ENCODE data around the gene BRME1.
A peak's percentile ranks its signal among the peaks of the same experiment; 100 is the strongest.
"Not testable (repeated sequence)": the region's sequence is repeated elsewhere in the genome, so short reads cannot be mapped to it uniquely, and the experiment has no call there.

Gene BRME1

GRCh38 chr19:13859361-13859880, 46.5 kb downstream of the BRME1 start:
- Mint-ChIP-seq H3K27me3 (peaks cover 10% of the 10 kb centered on the region), H3K9me3 (no peaks in the 10 kb centered on the region), H3K27ac (no peak overlapping the region), H3K4me1 (ENCODE audit: low read depth) (peaks cover 37% of the 10 kb centered on the region), H3K4me3 (no peak overlapping the region), H3K36me3 (ENCODE audit: low read depth) (no peaks in the 10 kb centered on the region)
- DNase-seq, result no peak

- Mint-ChIP-seq H3K27me3 (no peaks in the 10 kb centered on the region), H3K4me1 (ENCODE audit: low read depth) (peaks cover 20% of the 10 kb centered on the region), H3K9me3 (no peaks in the 10 kb centered on the region), H3K4me3 (no peak overlapping the region), H3K36me3 (ENCODE audit: low read depth) (no peaks in the 10 kb centered on the region), H3K27ac (no peak overlapping the region)
- DNase-seq, result no peak
Measured at GRCh38 chr19:13856497-13856896, 49.4 kb downstream of the BRME1 start.

GRCh38 chr19:13852171-13852707, 53.7 kb downstream of the BRME1 start:
- H3K9me3 Mint-ChIP-seq; H3K27ac Mint-ChIP-seq; H3K4me3 Mint-ChIP-seq; H3K27me3 Mint-ChIP-seq; DNase-seq; H3K36me3 Mint-ChIP-seq (ENCODE audit: low read depth): not testable (repeated sequence)
- H3K4me1 Mint-ChIP-seq (ENCODE audit: low read depth), result peaks cover 26% of the 10 kb centered on the region

GRCh38 chr19:13851734-13852114, 54.2 kb downstream of the BRME1 start:
- peak overlapping the region; percentile 93 for H3K27ac Mint-ChIP-seq
- H3K9me3 Mint-ChIP-seq, DNase-seq: not testable (repeated sequence)

GRCh38 chr19:13850910-13851733, 54.8 kb downstream of the BRME1 start:
- peak overlapping the region; percentile 74 for H3K4me3 Mint-ChIP-seq
- no peaks in the 10 kb centered on the region for H3K27me3 Mint-ChIP-seq
- no peaks in the 10 kb centered on the region for H3K9me3 Mint-ChIP-seq
- DNase-seq, result peak; percentile 77
- peaks cover 34% of the 10 kb centered on the region for H3K4me1 Mint-ChIP-seq (ENCODE audit: low read depth)
- peak overlapping the region; percentile 93 for H3K27ac Mint-ChIP-seq
- H3K36me3 Mint-ChIP-seq (ENCODE audit: low read depth), result no peaks in the 10 kb centered on the region

More at GRCh38 chr19:13851734-13852114, 54.2 kb downstream of the BRME1 start:
- H3K27me3 Mint-ChIP-seq; H3K36me3 Mint-ChIP-seq (ENCODE audit: low read depth); H3K4me3 Mint-ChIP-seq: not testable (repeated sequence)
- peaks cover 28% of the 10 kb centered on the region for H3K4me1 Mint-ChIP-seq (ENCODE audit: low read depth)

- Mint-ChIP-seq H3K27ac (peak overlapping the region; percentile 93), H3K36me3 (ENCODE audit: low read depth) (no peaks in the 10 kb centered on the region), H3K4me1 (ENCODE audit: low read depth) (peaks cover 40% of the 10 kb centered on the region), H3K27me3 (no peaks in the 10 kb centered on the region), H3K4me3 (peak overlapping the region; percentile 74), H3K9me3 (no peaks in the 10 kb centered on the region)
- peak; percentile 82 for DNase-seq
Measured at GRCh38 chr19:13849991-13850909, 55.7 kb downstream of the BRME1 start.

- Mint-ChIP-seq H3K9me3 (no peaks in the 10 kb centered on the region), H3K27me3 (no peaks in the 10 kb centered on the region), H3K27ac (peak overlapping the region; percentile 47), H3K4me1 (ENCODE audit: low read depth) (peaks cover 53% of the 10 kb centered on the region), H3K36me3 (ENCODE audit: low read depth) (no peaks in the 10 kb centered on the region), H3K4me3 (no peak overlapping the region)
- DNase-seq, result no peak
Measured at GRCh38 chr19:13848798-13849676, 56.9 kb downstream of the BRME1 start.

GRCh38 chr19:13848340-13848677, 57.6 kb downstream of the BRME1 start:
- no peaks in the 10 kb centered on the region for H3K36me3 Mint-ChIP-seq (ENCODE audit: low read depth)
- no peak for DNase-seq
- peak overlapping the region; percentile 99 for H3K27ac Mint-ChIP-seq
- no peaks in the 10 kb centered on the region for H3K9me3 Mint-ChIP-seq
- H3K4me1 Mint-ChIP-seq (ENCODE audit: low read depth), result peaks cover 60% of the 10 kb centered on the region
- no peaks in the 10 kb centered on the region for H3K27me3 Mint-ChIP-seq
- H3K4me3 Mint-ChIP-seq, result peak overlapping the region; percentile 79

GRCh38 chr19:13847407-13848339, 58.2 kb downstream of the BRME1 start:
- H3K4me1 Mint-ChIP-seq (ENCODE audit: low read depth), result peaks cover 63% of the 10 kb centered on the region
- peak overlapping the region; percentile 79 for H3K4me3 Mint-ChIP-seq
- no peaks in the 10 kb centered on the region for H3K9me3 Mint-ChIP-seq
- H3K36me3 Mint-ChIP-seq (ENCODE audit: low read depth), result no peaks in the 10 kb centered on the region
- peak overlapping the region; percentile 99 for H3K27ac Mint-ChIP-seq
- peak; percentile 86 for DNase-seq
- no peaks in the 10 kb centered on the region for H3K27me3 Mint-ChIP-seq

GRCh38 chr19:13846557-13847406, 59.1 kb downstream of the BRME1 start:
- peak; percentile 93 for DNase-seq
- H3K27ac Mint-ChIP-seq, result peak overlapping the region; percentile 99
- no peaks in the 10 kb centered on the region for H3K9me3 Mint-ChIP-seq
- peak overlapping the region; percentile 79 for H3K4me3 Mint-ChIP-seq
- H3K27me3 Mint-ChIP-seq, result no peaks in the 10 kb centered on the region
- H3K36me3 Mint-ChIP-seq (ENCODE audit: low read depth), result peaks cover 4% of the 10 kb centered on the region
- peaks cover 63% of the 10 kb centered on the region for H3K4me1 Mint-ChIP-seq (ENCODE audit: low read depth)

GRCh38 chr19:13844130-13844631, 61.7 kb downstream of the BRME1 start:
- H3K27me3 Mint-ChIP-seq, result no peaks in the 10 kb centered on the region
- peak overlapping the region; percentile 91 for H3K27ac Mint-ChIP-seq
- no peak for DNase-seq
- no peaks in the 10 kb centered on the region for H3K9me3 Mint-ChIP-seq
- H3K4me1 Mint-ChIP-seq (ENCODE audit: low read depth), result peaks cover 50% of the 10 kb centered on the region
- peaks cover 27% of the 10 kb centered on the region for H3K36me3 Mint-ChIP-seq (ENCODE audit: low read depth)
- peak overlapping the region; percentile 71 for H3K4me3 Mint-ChIP-seq
